HTR-8/SVneo (cell line): ENCODE results near the gene GARNL3.

Experiments
- DNase-seq: peaks from one replicate; pipeline ENCODE4 v3.0.0; 2011; ENCODE audit warnings: low spot score, mixed read lengths; ENCODE audit not compliant: insufficient read length
- FAIRE-seq: peaks from 2 replicates; lab custom pipeline; 2011; peaks lifted over from hg19 to GRCh38; lab: Jason Lieb, UNC

The GARNL3 gene

GRCh38 chr9:127336506-127337352 is 72.2 kb downstream of the GARNL3 start:
- FAIRE-seq (peak; percentile 16), DNase-seq (peak; percentile 56)

- no peak for DNase-seq
- FAIRE-seq = no peak
These were observed 76.1 kb downstream of the GARNL3 start for GRCh38 chr9:127340721-127341120.

DNA sequence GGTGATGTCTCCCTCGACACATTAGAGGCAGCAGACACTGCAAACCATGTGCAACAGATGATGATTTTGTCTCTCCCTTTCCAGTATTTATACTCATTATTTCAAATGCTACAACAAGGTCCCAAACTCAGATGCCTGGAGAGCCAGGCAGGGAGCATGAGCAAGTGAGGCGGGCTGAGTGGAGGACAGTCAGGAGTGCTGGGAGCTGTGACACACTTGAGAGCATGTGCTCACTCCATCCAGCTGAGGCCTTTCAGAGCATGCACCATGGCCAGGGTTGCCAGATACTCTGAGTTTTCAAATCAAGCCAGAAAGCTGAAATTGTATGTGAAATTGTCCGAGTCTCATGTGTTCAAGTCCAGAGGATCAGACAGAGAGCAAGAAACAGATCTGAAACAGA is 76.6 kb downstream of the GARNL3 start:
- FAIRE-seq (no peak), DNase-seq (no peak)

DNA sequence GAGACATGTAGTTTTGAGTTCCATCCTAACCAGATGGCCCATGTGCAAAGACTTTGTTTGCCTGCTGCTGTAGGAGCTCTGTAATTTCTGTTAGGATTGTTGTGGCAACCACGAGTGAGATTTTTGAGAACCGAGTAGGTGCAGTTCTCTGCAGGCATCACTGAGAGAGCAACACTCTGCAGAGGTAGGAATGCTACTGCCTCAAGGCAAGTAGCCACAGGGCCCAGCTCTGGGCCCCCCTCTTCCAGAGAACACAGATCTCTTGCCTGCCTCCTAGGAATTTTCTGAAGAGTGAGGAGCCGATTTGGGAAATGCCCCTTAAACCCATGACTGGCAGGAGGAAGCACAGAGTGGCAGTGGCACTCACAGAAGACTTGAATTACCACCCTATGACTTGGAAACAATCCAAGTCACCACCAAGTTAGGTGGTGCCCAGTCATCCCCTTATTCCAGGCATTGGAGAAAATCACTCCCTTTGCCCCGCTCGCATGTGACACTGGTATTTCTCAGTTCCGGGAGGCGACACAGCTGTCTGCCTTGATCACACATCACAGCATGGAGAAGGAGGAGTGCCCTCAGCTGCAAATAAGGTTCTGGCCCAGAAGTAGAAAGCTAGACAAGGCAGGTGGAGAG is 79.9 kb downstream of the GARNL3 start:
- DNase-seq = no peak
- FAIRE-seq = no peak

DNA sequence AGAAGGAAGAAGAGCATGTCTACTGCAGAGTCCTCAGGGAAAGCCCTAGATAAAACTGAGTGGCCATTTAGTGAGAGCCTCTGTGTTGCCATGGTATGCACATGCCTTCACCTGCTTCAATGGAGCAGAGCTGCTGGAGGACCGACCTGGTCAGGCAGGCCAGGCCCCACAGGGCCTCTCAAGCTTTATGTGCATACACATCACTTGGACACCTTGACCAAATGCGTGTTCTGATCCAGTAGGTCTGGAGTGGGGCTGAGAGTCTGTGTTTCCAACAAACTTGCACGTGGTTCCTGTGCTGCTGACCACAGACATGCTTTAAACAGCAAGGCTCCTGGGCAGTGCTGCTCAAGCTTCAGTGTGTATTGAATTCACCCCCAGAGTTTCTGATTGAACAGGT is 81.0 kb downstream of the GARNL3 start:
- DNase-seq = no peak
- FAIRE-seq = no peak

GRCh38 chr9:127346584-127346983 is 82.0 kb downstream of the GARNL3 start:
- FAIRE-seq = no peak
- no peak for DNase-seq

DNA sequence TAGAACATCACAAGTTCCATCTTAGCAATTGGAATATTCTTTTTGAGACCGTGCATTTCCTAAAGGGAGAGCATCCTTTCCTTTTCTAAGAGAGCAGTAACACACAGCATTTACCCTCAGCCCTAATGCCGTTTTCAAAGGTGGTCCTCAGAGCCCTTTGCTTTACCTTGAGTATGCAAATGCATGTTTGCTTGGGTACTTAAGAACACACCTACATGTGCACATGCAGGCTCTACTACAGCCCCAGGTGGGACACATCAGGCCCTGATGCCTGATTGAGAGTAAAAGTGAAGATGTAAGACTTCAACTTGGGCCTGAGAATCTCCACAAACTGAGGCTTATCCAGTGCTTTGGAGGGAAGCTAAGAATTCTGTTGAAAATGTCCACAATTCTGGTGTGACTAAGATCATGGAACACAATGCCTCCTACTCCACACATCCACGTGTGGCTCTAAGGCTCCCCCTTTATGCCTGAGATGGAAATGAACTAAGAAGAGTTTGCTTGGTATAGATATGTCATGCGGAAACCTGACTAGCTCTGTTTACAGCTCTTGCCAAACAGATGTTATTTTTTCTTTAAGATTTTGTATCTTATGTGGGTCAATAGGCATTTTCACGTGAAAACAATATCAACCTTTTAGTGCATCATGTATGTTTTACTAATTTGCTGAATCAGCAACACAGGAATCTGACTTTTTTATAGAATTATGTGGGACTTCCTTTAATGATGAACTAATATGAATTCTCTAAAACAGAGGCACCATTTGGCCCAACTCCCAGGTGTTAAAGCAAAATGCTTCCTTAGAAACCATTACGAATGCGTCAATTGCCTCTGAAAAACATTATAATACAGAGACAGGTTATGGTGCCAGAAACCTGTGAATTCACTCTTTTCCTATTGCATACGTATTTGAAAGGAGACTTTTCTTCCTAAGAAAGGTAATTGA is 83.5 kb downstream of the GARNL3 start:
- DNase-seq = peak; percentile 42
- no peak for FAIRE-seq

GRCh38 chr9:127349483-127350113 is 85.0 kb downstream of the GARNL3 start:
- no peak for FAIRE-seq
- DNase-seq = no peak

DNA sequence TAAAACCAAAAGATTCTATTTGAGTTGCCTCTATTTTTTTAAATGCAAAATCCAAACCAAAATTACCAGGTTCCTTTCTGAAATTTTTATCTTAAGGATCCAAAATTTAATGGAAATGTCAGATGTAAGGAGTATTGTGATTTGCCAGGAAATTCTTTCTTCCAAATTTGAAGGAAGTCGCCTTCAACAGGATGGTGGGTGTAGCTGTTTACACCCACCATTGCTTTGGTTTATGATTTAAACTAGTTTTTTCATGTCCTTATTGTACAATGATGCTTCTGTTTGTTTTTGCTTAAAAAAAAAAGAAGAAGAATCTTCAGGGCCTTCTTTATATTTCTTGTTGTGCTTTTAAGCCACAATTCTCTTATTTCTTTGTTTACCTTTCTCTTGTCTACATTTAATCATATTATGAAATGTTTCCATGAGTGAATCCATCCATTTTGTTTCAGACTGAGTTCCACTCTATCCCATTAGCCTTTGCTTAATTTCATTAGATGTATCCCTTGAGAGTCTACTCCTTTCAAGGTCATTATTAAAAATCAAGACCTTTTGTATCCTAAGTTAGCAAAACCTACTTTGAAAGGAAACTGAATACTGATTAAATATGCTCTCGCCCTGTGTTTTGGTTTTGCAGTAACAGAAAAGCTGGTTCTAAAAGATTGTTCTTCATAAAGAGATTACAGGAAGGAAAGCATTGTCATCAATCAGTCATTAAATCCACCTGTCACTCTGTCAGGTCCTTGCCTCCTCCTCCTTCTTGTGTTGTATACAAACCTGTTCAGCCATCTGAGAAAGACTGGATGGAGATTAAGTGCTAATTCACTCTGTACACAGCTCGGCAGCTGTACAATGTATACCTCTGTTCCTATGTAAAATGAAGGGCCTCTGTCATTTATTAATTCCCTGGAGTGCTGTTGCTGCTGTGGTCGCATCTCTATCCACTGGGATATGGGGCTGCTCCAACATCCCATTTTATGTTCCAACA is 86.9 kb downstream of the GARNL3 start:
- FAIRE-seq = no peak
- DNase-seq = no peak

DNA sequence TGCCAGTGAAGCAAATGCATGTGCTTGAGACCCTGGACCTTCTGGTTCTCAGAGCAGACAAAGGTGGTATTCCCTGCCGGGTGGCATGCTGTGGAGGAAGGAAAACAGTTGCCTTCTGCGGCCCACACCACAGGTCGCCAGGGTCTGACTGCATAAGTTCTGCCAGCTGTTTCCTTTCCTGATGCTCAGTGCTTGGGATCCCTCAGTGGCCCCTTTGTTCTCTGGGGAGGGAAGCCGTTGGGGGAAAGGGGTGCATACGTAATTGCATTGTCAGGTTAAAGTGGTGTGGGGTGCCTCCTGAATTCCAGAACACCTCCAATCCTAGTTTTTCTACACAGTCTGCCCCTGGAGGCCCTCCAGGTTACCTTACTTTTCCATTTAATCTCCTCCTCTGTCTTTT is 89.3 kb downstream of the GARNL3 start:
- DNase-seq = no peak
- FAIRE-seq = no peak

- FAIRE-seq = no peak
- DNase-seq = no peak
These were observed 92.3 kb downstream of the GARNL3 start for GRCh38 chr9:127356906-127357305.

DNA sequence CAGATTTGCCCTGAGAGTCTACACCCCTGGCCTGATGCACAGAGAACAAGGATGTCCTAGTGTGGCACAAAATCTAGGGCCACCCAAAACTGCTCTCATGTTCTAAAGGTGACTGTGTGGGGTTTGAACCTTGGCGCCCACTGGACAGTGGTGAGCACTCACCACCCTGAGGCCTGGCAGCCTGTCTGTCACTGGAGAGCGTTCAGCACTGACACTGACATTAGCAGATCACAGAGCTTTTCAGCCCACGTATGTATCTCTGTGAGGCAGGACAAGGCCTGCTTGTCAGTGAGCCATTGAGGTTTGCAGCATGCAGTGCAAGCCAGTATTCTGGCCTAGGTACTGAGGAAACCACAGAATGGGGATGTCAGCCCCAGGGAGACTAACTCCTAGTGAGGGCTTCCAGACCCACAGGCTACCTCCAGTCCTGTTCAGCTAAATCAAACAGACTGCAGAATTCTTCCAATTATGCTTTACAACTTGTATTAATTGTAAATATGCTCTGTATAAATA is 93.5 kb downstream of the GARNL3 start:
- no peak for FAIRE-seq
- no peak for DNase-seq

GRCh38 chr9:127358770-127359169 is 94.2 kb downstream of the GARNL3 start:
- FAIRE-seq (no peak), DNase-seq (no peak)

DNA sequence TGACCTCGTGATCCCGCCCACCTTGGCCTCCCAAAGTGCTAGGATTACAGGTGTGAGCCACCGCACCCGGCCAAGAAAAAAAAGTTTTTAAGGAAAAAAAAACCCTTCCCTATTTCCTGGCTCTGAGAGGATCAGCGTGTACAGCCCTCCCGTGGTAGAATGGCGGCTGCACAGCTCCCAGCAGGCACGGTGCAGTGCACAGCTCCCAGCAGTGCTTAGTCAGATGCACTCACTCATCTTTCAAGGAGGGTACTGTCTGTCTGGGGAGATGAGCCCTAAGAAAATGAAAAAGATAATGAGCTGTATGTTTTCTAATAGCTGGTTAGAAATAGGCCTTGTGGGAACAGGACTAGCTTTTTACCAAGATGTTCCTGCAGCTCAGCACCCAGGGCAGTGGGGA is 95.7 kb downstream of the GARNL3 start:
- DNase-seq (no peak), FAIRE-seq (no peak)

GRCh38 chr9:127360829-127361228 is 96.3 kb downstream of the GARNL3 start:
- DNase-seq (peak; percentile 32), FAIRE-seq (no peak)

GRCh38 chr9:127361561-127361960 is 97.0 kb downstream of the GARNL3 start:
- FAIRE-seq (no peak), DNase-seq (no peak)

- DNase-seq (no peak), FAIRE-seq (no peak)
These were observed 98.3 kb downstream of the GARNL3 start for GRCh38 chr9:127362829-127363228.

DNA sequence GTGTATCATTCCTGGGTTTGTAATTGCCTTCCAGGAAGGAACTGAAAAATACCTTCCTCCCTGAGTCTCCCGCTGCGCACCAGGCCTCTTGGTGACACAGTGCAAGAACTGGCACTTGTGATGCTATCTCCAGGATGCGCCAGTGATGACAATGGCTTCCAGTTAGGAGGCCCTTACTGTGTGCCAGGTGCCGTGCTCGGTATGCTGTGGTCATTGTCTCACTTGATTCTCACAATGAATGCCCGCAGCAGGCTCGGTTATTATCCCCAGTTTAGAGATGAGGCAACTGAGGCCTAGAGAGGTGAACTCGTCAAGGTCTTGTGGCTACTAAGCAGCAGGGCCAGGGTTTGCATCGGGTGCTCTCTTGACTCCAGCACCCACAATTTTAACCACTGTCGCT is 100.9 kb downstream of the GARNL3 start:
- DNase-seq (no peak), FAIRE-seq (no peak)

GRCh38 chr9:127366594-127366993 is 102.0 kb downstream of the GARNL3 start:
- FAIRE-seq (no peak), DNase-seq (no peak)
